HG03060 (cell line): ENCODE results near the gene MAT1A.

Experiments used
- ATAC-seq: cut with Tn5 transposase; IDR thresholded peaks from one replicate; pipeline ENCODE4 v1.9.1; 2021; ENCODE audit warnings: low read depth, moderate number of reproducible peaks; ENCODE audit not compliant: unreplicated experiment

MAT1A gene

DNA sequence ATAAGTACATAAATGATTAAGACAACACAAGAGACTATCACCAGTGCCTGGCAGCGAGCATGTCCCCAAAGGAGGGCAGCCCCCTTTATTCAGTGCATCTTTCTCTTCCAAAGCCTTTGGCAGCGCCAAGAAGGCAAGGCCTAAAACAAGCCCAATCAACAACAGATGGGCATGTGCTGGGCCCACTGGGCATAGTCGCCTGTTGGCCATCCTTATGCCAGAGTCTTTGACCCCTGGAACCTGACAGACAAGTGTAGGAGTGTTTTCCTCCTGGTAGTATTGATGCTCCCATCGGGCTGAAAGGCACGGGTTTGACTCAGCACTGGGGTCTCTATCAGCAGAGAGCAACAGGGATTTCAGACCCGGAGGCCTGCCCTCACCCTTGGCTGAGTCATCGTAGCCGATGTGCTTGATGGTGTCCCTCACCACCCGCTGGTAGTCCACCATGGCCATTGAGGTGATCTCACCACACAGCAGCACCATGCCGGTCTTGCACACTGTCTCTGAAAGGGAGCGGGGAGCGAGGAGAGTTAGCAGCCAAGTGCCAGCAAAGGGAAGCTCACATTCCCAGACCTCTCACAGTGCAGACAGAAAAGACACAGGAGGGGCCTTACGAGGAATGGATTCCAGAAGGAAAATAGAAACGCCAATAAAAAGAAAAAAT lies 5.8 kb downstream of the MAT1A start:
- no peak for ATAC-seq

DNA sequence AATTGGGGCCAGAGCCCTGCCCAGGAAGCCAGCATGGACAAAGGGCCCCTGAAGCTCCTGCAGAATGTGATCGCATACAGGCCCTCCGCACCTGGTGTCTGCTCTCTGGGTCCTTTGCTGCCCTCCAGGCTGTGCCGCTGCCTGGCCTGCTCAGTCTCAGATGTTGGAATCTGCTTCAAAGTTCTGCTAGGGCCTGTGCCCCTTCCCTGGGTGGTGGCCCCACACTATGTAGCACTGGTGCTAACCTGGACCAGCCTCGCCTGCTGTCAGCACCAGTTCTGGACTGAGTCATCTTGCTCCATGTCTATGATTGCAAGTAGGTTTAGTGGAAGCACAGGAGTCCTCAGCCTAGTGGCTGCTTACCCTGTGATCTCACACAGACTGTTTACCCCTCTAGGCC lies 6.3 kb downstream of the MAT1A start:
- no peak for ATAC-seq

DNA sequence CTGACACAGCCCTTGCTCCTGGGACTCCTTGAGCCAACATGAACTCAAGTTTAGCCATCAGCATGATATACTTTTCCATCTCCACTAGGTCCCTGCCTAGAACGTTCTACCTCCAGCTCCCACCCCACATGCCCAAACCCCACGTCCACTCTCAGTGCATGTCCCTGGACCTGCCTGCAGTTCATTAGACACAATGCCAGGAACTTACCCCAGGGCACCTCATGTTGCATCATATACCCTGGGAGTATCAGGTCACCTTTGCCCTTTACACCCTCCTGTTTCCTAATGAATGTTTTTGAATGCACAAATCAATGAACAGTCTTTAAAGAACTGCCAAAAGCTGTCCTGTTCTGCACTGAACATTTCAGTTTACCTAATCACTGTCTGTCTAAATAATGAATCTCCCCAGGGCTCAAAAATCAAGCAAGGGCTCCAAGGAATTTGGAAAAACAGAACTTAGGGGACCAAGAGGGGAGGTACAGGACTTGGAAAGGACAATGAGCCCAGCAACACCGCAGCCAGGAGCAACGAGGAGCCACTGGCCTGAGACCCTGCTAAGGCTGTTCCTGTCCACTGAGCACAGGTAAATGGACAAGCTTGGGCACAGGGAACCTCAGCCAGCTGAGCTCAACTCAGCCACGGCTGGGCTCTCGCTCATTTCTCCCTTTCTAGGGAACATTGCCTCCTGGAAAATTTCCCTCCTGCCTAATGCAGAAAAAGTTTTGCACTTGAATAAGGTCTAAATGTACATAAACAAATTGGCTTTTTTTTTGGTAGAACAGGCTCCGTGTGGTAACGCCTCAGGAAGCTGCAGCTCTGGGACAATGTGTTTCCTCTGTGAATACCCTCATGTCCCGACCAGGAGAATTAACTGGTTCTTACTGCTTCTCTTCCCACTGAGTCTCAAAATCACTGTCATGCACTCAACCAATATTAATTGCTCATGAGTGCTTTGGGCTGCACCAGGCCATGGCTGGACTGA lies 7.4 kb downstream of the MAT1A start:
- ATAC-seq = no peak

DNA sequence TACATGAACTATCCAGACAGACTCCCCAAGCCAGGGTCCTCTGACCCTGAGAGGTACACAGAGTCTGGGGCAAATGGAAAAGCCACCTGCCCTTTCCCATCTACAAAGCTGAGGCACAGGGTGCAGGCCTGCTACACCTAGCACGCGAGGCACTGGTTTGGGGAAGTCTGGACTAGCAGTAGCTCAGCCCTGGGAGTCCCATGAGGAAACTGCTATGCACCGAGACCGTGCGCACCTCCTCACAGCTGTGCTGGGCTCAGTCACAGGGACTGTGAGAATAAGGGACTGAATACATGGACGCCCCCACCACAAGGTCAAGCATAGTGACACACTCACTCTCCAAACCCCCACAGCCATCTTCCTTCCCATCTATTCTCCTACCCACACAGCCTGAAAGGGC lies 8.2 kb downstream of the MAT1A start:
- peak; percentile 65 for ATAC-seq

DNA sequence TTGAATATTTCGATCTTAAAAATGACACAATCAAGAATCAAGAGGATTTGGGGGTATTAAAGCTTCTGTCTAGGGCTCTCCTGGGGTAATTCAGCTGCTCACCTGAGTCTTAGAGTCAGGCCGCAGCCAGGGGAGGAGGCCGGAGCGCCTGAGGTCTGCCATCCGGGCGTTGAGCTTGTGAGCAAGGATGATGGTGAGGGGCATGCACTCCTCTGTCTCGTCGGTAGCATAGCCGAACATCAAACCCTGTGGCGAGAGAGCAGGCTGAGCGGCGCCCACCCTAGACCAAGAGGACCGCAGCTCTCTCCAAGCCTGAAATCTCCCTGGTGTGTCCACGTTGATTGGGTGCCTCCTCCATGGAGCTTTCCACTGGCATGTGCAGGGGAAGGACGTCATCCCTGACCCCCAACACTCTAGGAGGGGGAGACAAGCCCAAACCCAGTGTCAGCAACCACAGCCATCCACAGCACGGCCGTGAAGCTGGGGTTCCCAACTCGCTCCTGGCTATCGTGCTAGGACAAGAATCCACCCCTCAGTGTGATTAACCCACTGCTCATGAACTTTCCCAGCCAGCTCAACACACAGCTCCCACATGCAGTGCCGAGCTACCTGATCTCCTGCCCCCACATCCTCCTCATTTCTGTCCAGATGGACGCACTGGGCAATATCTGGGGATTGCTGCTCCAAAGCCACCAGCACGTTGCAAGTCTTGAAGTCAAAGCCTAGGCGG lies 9.2 kb downstream of the MAT1A start:
- ATAC-seq = no peak

DNA sequence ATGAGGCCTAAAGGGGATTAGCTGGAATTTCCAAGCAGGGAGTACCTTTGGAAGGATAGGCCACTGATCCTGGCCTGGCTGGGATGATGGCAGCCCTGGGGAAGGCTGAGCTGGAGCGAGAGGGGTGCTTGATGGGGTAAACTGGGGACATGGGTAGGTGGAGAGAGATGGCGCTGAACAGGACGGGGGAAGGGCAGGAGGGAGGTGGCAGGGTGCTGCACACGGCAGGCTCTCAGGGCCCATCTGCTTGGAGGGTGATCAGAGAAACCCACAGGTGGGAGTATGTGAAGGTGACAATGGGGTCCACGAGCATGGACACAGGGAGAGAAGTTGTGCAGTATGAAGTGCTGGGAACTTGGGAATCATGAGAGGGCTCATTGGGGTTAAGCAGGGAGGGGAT lies 10.3 kb downstream of the MAT1A start:
- no peak for ATAC-seq

DNA sequence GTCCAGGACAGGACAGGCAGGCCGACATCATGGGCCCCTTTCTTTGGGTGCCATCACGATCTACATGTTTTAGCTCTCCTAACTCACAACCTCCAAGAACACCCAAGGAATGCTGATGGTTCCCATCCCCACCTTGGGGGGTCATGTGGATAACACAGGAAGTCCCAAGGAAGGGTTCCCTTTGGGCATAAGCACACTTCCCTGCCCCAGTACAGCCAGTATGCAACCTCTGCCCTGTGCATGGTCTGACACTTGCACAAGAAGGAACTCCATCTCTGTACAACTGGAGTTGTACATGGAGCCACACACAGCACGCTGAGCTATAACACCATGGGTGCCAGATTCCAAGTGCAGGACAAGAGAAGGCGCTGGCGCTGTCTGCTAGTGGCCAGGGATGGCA lies 11.0 kb downstream of the MAT1A start:
- no peak for ATAC-seq

DNA sequence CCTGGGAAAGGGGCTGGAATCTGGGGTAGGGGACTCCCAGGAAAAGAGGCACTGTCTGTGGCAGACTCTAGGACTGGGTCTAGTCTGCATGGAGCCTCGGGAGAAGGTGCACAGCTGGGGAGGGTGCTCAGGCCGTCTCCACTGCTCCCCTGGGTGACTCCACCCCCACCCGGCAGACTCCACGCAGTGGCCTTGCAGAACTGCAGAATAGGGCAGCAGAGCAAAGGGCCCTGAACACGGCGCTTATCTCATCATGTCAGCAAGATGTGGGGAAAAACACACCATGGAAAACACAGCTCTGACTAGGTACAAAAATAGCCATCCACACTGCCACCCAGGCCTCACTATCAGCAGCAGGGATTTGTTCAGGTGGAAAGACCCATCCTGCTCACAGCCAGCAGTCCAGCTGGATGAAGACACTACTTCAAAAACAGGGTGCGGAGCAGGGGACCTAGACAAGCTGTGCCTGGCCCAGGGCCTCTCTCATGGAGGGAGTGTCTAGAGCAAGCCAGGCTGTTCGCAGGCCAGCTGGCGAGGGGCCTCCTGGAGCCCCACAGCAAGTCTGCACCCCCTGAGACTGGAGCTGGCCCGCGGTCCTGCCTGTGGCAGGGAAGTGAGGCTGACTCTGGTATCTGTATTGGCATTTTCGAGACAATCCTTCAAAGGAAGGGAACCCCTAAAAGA lies 11.7 kb downstream of the MAT1A start:
- ATAC-seq = no peak

DNA sequence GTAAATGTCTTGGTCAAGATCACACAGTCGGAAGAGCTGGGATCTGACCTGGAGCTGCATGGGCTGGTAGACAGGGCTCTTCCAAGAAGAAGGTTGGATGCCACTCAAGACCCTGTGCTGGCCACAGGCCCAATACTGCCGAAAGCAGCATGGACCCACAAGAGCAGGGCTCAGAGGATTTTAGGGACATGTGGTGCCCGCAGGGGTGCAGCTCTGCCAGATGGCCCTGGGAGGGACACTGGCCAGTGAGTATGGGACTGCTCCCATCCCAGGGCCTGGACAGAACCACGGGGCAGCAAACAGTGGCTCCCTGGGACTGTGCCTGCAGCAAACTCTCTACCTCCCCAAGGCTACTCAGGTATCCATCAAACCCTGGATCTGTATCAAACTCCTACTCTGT lies 12.4 kb downstream of the MAT1A start:
- no peak for ATAC-seq

DNA sequence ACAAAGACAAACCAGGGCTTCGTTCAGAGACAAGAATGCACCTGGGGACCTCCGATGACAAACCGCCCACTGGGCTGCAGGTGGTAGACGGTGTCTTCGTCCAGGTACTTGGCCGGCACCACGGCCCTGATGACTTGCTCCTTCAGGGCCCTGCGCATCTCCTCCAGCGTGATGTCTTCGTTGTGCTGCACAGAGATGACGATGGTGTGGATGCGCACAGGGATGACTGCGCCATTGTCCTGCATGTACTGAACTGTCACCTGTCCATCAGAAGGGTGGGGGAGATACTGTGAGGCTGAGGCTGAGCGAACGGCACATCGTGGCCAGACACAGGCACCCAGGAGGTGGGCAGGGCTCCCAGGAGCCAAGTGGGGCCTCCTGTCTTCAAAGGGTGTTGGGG lies 13.1 kb downstream of the MAT1A start:
- no peak for ATAC-seq

DNA sequence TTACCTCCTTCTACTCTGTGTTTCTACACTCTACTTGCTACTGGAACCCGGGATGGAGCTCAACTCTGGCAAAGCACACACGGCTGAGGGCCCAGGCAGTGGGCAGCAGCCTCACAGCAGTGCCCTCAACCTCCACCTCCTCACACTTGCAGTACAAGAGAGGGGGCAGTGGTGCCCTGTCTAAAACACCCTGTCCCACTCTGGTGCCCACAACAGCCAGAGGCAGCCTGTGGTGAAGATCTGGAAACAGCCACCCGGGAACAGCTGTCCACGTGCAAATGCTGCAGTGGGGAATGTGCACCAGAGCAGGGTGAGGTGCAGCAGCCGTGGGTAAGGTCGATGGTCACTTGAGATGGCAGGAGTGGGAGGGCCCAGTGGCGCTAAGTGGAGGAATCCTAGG lies 13.7 kb downstream of the MAT1A start:
- no peak for ATAC-seq

DNA sequence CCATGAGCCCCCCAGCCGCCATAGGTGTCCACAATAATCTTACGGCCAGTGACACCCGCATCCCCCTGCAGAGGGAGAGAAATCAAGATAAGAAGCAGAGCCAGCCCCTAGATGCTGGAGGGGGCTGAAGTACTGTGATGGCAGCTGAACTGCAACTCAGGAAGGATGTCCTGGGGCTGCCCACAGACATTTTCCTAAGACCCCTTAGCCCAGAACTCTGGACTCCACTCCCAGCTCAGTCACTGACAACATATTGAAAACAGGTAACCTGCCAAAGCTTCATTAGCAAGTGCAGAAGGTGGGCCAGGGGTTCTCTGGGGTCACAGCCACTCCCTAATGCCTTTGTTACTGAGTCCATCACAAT lies 14.3 kb downstream of the MAT1A start:
- ATAC-seq = no peak

DNA sequence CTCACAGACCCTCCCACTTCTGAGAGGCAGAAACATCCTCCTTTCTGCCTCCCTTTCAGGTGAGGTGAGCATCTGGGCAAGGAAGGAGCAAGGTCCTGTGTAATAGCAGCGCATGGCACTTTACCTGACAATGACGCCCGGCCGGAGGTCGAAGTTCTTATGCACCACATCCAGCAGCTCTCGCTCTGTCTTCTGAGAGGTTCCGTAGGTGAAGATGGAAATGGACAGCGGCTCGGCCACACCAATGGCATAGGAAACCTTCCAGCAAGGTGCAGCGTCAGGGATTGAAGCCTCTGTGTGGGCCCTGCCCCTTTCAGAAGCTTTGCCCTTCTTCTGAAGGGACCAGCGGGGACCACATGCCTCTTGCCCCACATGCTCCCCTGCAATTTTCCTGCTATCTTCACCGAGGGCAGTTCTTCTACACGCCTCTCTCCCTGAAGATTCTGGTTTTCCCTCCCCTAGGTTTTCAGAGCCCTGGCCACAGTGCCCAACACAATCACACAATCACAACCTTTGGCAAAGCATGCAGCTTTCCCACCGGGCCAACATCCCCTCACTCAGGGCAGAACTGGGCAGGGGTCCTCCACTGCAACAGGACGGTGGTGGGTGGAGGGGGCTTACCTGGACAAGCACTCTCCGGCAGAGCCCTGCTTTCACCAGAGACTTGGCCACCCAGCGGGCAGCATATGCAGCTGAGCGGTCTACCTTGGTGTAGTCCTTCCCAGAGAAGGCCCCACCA lies 14.9 kb downstream of the MAT1A start:
- no peak for ATAC-seq

DNA sequence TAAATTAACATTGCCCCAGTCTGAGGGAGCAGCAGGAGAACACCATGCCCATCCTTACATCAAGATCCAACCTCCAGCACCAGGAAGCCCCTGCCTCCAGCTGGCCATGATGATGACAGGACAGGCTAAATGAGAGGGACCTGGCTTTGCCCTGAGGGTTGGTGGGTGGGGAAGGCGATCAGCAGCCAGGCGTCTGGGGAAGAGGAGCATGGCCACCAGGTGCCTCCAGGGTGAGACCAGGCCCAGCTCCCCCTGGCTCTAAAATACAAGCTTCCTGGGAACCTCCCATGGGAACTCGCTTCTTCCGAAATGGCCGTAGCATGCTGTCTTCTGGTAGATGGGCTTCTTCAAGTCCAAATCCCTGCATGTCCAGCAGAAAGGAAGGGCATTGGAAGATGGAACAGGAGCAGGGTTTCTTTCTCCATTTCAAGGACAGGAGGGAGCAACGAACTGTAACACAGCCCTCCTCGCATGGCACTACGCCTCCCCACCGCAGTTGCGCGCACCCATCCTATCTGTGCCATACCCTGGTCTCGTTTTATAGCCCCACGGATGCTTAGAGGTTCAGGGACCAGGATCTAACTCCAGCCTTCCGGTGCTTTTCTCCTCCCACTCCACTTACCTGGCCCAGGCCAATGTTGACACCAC lies 15.8 kb downstream of the MAT1A start:
- ATAC-seq = no peak

DNA sequence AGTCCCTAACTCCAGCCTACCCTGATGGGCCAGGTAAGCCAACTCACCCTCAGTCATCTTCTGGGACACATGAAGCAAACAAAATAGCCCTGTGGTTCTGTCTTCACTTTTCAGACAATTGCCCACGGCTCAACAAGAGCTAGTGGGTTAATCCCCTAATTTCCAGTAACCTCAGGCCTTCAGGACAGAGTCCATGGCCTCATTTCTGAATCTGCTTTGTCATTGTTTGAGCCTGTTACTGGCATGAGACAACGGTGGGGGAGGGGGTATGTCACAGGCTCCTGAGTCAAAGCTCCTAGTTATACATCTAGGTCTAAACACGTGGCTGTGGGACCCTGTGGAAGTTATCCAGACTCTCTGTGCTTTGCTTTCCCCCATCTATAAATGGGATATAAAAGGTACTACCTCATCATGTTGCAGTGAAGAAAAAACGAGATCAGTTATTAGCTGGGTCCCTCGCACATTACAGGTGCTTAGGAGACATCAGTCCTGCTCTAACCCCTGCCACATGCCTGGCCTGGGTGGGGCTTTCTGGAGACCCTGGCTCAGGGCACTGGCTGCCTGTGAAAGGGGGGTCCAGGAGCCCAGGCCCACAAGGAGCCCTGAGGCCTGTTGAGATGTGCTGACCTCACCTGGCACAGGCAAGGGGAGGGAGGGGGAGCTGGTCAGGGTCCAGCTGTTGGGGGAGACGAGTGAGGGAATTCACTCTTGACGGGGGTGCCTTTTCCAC lies 16.5 kb downstream of the MAT1A start:
- no peak for ATAC-seq

DNA sequence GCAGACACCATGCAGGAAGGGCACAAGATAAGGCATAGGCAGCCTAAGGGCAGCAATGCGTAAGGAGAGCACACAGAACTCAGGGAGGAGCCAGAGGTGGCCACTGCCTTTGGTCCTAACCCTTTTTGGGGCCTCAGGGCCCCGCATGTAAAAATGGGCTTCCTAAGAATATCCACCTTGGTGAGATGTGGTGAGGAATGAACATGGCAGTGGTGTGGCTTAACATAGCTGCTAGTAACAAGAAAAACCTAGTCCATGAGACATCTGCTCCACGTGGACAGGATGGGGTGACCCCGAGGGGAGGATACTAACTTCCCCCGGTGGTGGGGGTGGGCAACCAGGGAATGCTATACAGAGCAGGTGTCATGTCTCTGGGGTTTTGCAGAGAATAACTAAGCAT lies 18.0 kb downstream of the MAT1A start:
- no peak for ATAC-seq

DNA sequence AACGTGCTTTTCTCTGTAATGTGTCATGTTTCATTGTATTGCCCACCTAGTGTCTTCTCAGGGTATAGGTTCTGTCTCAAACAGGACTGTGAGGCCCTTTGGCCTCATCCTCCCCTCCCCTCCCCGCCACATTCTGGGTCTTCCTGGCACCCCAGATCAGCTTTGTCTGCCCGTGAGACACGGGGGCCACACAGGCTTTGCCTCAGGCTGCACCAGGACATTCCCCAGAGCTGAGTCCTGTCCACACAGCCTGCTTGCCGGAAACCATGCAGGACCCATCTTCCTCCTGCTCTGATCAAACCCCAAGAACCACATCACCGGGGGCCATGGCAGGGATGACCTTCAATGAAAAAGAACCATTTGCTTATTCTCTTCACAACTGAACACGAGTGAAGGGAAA lies 18.6 kb downstream of the MAT1A start:
- ATAC-seq = no peak

DNA sequence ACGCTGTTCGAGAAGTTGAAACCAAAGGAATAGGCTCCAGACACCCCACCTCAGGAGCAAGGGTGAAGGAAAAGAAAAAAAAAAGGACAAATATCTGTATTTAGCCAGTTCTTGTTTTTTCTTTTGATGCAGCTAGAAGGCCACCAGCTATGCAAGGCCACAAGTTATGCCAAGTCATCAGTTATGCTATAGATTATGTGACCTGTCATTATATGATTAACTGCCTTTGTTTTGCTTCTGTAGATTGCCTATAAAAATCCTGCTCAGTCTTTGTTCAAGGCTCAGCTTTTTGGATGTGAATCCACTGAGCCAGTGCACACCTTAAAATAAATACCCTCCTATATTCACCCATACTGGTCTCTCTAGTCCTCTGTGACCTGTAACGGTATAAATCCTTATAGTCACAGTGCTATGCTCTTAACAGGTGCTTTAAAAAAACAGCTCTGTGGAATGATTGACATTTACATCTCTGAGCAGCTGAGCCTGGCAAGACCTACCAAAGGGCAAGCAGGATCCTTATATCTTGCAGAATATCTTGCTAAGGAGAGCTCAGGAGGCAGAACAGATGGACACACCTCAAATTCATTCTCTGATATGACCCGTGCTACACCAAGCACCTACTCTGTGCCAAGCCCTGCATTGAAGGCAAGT lies 20.4 kb downstream of the MAT1A start:
- no peak for ATAC-seq
